GM12878 (cell line): ENCODE measurements around the gene SNRNP35. TPM values are rescaled to one million over a fixed set of nuclear protein-coding genes. Genes with fewer than 3 reads are reported as not detected.

Source experiments
- ATAC-seq: fragments of 200-7000 bp; cut with Tn5 transposase; 3 replicates; pipeline ENCODE4 v1.9.1; 2020; ENCODE audit warnings: mild to moderate bottlenecking, moderate library complexity
- BruUV-seq: library from RNA; stranded (reverse); fragments of 400-500 nt; replicated peaks from 2 replicates; lab custom pipeline; 2021; lab: Mats Ljungman, UMichigan
- CTCF ChIA-PET: fragments of 300-600 bp; sonication (Branson Sonifier 250); formaldehyde crosslinking; extraction: SDS; loops from one replicate; lab custom pipeline; 2021; ENCODE audit warnings: inconsistent platforms; lab: Yijun Ruan, JAX
- POLR2A ChIA-PET: fragments of 350-600 bp; formaldehyde crosslinking; extraction: SDS; loops from one replicate; lab custom pipeline; 2021; ENCODE audit warnings: inconsistent platforms; lab: Charles Lee
- RAD21 ChIA-PET: fragments of 300-600 bp; sonication (Branson Sonifier 250); formaldehyde crosslinking; loops from one replicate; lab custom pipeline; 2023; ENCODE audit warnings: antibody characterized with exemption; ENCODE audit not compliant: unreplicated experiment; lab: Charles Lee
- SMC1A ChIA-PET: fragments of 300-600 bp; sonication (Branson Sonifier 250); formaldehyde crosslinking; loops from one replicate; lab custom pipeline; 2023; ENCODE audit not compliant: unreplicated experiment, uncharacterized antibody; lab: Charles Lee
- DNase-seq: peaks from one replicate; pipeline ENCODE4 v3.0.0-alpha.2; 2011; ENCODE audit warnings: low read depth, low spot score
- FAIRE-seq: peaks from 3 replicates; lab custom pipeline; 2011; peaks lifted over from hg19 to GRCh38; lab: Jason Lieb, UNC
- H2AFZ ChIP-seq: 2 replicates; pipeline ENCODE4 v1.6.0; 2011; ENCODE audit warnings: low read depth, low read length, control low read depth; ENCODE audit not compliant: control insufficient read depth
- H3K27ac ChIP-seq: 2 replicates; pipeline ENCODE4 v1.5.1; 2011; ENCODE audit warnings: control low read depth; ENCODE audit not compliant: control insufficient read depth, insufficient read depth
- H3K27me3 ChIP-seq, 2 experiments: replicated peaks in 1 of 2; 2 replicates each; pipeline versions ENCODE4 v1.6.0 to v1.6.1; 2011; ENCODE audit warnings: low read length in 1 of 2; ENCODE audit not compliant: control insufficient read depth in 2 of 2, insufficient read depth in 2 of 2
- H3K36me3 ChIP-seq, 2 experiments: 2 replicates each; pipeline ENCODE4 v1.5.1; 2011; ENCODE audit warnings: low read length in 1 of 2; ENCODE audit not compliant: control insufficient read depth in 2 of 2, insufficient read depth in 2 of 2
- H3K4me1 ChIP-seq: 2 replicates; pipeline ENCODE4 v1.6.1; 2011; ENCODE audit warnings: mild to moderate bottlenecking, low read length, moderate library complexity, mixed read lengths; ENCODE audit not compliant: control insufficient read depth, insufficient read depth
- H3K4me2 ChIP-seq: 2 replicates; pipeline ENCODE4 v1.6.0; 2011; ENCODE audit warnings: control low read depth; ENCODE audit not compliant: control insufficient read depth, insufficient read depth
- H3K4me3 ChIP-seq: fragments of 200-600 bp; sonication (generic); 2 replicates; pipeline ENCODE4 v1.5.1; 2016
- H3K79me2 ChIP-seq: 2 replicates; pipeline ENCODE4 v1.6.0; 2011; ENCODE audit warnings: low read length; ENCODE audit not compliant: control insufficient read depth, insufficient read depth
- H3K9ac ChIP-seq: 2 replicates; pipeline ENCODE4 v1.8.0; 2011; ENCODE audit warnings: low read length, control low read depth, mixed read lengths; ENCODE audit not compliant: control insufficient read depth, insufficient read depth
- H3K9me3 ChIP-seq: replicated peaks from 3 replicates; pipeline ENCODE4 v1.5.1; 2011; ENCODE audit warnings: mild to moderate bottlenecking, low read length; ENCODE audit not compliant: control insufficient read depth, insufficient read depth
- H4K20me1 ChIP-seq: 2 replicates; pipeline ENCODE4 v1.6.0; 2011; ENCODE audit not compliant: control insufficient read depth, insufficient read depth
- CREM ChIP-seq: IDR thresholded peaks from 2 replicates; pipeline ENCODE4 v1.6.1; 2014; ENCODE audit warnings: antibody characterized with exemption, low read depth
- CTCF ChIP-seq, 3 experiments: IDR thresholded peaks in 2 of 3; conservative IDR thresholded peaks in 1 of 3; 2 replicates each; pipeline ENCODE4 v1.5.1; 2011; ENCODE audit warnings: low read depth in 3 of 3, low read length in 3 of 3, mild to moderate bottlenecking in 3 of 3, control low read depth in 2 of 3, moderate library complexity in 2 of 3, inconsistent platforms in 1 of 3, mixed read lengths in 1 of 3; ENCODE audit not compliant: control insufficient read depth in 2 of 3, insufficient read depth in 1 of 3; ENCODE audit errors: extremely low read depth in 1 of 3
- E2F4 ChIP-seq: IDR thresholded peaks from 2 replicates; pipeline ENCODE4 v1.6.1; 2012; ENCODE audit warnings: low read depth, low read length, improper control_type of control experiment
- GABPA ChIP-seq: IDR thresholded peaks from 2 replicates; pipeline ENCODE4 v1.6.1; 2014; ENCODE audit warnings: antibody characterized with exemption, low read depth, mild to moderate bottlenecking, inconsistent platforms
- NBN ChIP-seq: fragments of 450-650 bp; IDR thresholded peaks from 2 replicates; pipeline ENCODE4 v1.6.1; 2016
- RCOR1 ChIP-seq: conservative IDR thresholded peaks from 2 replicates; pipeline ENCODE4 v1.6.1; 2012; ENCODE audit warnings: low read depth, low read length, improper control_type of control experiment
- RUNX3 ChIP-seq: IDR thresholded peaks from 2 replicates; pipeline ENCODE4 v1.6.1; 2012; ENCODE audit warnings: low read length, inconsistent platforms
- SIN3A ChIP-seq: IDR thresholded peaks from 2 replicates; pipeline ENCODE4 v1.6.1; 2012; ENCODE audit warnings: low read depth, low read length, improper control_type of control experiment
- SMC3 ChIP-seq: IDR thresholded peaks from 2 replicates; pipeline ENCODE4 v1.6.1; 2011; ENCODE audit warnings: low read length, improper control_type of control experiment, borderline replicate concordance
- SREBF1 ChIP-seq: IDR thresholded peaks from 2 replicates; pipeline ENCODE4 v1.6.1; 2012; ENCODE audit warnings: mild to moderate bottlenecking, low read length
- TBL1XR1 ChIP-seq: IDR thresholded peaks from 2 replicates; pipeline ENCODE4 v1.6.1; 2012; ENCODE audit warnings: low read depth, low read length, improper control_type of control experiment
- TCF3 ChIP-seq: IDR thresholded peaks from 2 replicates; pipeline ENCODE4 v1.6.1; 2012; ENCODE audit warnings: low read depth, mild to moderate bottlenecking, low read length, borderline replicate concordance; ENCODE audit not compliant: insufficient read depth
- USF1 ChIP-seq: IDR thresholded peaks from 2 replicates; pipeline ENCODE4 v1.6.1; 2011; ENCODE audit warnings: borderline replicate concordance, low read depth, mild to moderate bottlenecking, moderate library complexity, mixed read lengths, low read length; ENCODE audit not compliant: insufficient read depth; ENCODE audit errors: extremely low read length
- YBX1 ChIP-seq: fragments of 450-650 bp; IDR thresholded peaks from 2 replicates; pipeline ENCODE4 v1.6.1; 2016; ENCODE audit warnings: antibody characterized with exemption
- WGBS: methylation state at CpG from one replicate; pipeline ENCODE4 v1.1.6; 2016; ENCODE audit warnings: low lambda C conversion rate; ENCODE audit not compliant: insufficient replicate concordance, insufficient coverage; ENCODE audit errors: missing lambda C conversion rate; 5-methylcytosine and 5-hydroxymethylcytosine counted together
- in situ Hi-C: fragments of 300-500 bp; cut with MboI; formaldehyde crosslinking; loops from 9 replicates; pipeline ENCODE4 v1.14.3; 2018; ENCODE audit warnings: mixed read lengths
- intact Hi-C: fragments of 100-400 bp; cut with micrococcal nuclease; formaldehyde crosslinking; loops from one replicate; pipeline ENCODE4 v1.14.2; 2022; ENCODE audit not compliant: unreplicated experiment
- polyA plus RNA-seq, 11 experiments: library from polyadenylated mRNA; depleted of rRNA in 4 of 11; unstranded in 6 of 11; stranded (reverse) in 5 of 11; fragments of >200 nt; fragmentation: Nextera tagmentation in 4 of 11; fragmentation: Illumina TruSeq in 1 of 11; extraction: Ambion mirVana in 4 of 11; extraction: Trizol in 1 of 11; gene quantifications; 1 replicate in 1 of 11; 2 replicates in 10 of 11; pipeline versions ENCODE4 v1.2.1 to v1.2.3, GENCODE V29; 2011 to 2016; ENCODE audit warnings: inconsistent platforms in 2 of 11, missing spikeins in 2 of 11, low read depth in 1 of 11
- total RNA-seq, 4 experiments: library from RNA; depleted of rRNA in 3 of 4; stranded (reverse); fragments of >200 nt in 3 of 4; fragmentation: Illumina TruSeq in 1 of 4; extraction: Trizol in 1 of 4; gene quantifications; 2 replicates each; pipeline versions ENCODE4 v1.2.1 to v1.2.3, GENCODE V29; 2013 to 2021
- TF ChIP-seq, protein P1 (sequence below): fragments of 450-650 bp; IDR thresholded peaks from 2 replicates; pipeline ENCODE4 v1.6.1; 2017; ENCODE audit warnings: low read depth, mild to moderate bottlenecking, moderate library complexity

The SNRNP35 gene
- total and polyA plus RNA-seq, 10 of the 15 experiments (the other 5 are each of a cell fraction or from before 2014, with no cell fraction given), result 21.6 to 49.6 (median 29.0) TPM

DNA sequence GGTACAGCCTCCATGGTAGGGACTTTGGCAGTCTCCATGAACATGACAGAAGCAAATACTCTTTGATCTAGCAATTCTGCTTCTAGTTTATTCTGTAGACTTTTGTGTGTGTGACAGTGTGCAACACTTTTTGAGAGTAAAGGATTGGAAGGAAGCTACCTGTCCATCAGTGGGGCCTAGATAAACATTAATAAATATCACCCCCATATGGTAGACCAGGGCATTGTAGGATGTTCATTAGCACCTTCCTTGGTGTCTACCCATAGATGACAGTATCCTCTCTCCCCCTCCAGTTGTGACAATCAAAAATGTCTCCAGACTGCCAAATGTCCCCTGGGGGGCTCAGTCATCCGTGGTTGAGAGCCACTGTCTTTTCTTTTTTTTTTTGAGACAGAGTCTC, 10.8 kb downstream of the SNRNP35 start (continued):
- 0 out of 2 replicates have a peak, but pooled peaks have one; percentile 25 for TF ChIP-seq NBN
- no peak for TF ChIP-seq USF1
- TF ChIP-seq TCF3, result no peak
- no peak for TF ChIP-seq YBX1
- TF ChIP-seq SREBF1, result no peak
- no peak for TF ChIP-seq SIN3A

DNA sequence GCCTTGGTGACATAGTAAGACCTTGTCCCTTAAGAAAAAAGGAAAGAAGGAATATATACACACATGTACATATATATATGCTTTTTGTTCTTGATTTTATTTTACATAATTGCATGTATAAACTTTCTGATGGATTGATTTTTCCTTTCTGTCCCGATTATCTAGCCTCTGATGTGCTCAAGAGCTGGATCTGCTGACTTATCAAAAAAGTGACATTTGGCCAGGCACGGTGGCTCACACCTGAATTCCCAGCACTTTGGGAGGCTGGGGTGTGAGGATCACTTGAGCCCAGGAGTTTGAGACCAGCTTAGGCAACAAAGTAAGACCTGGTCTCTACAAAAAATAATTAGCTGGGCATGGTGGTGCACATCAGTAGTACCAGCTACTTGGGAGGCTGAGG, 12.0 kb downstream of the SNRNP35 start:
- FAIRE-seq (no peak), DNase-seq (no peak), ATAC-seq (no peak)
- Histone ChIP-seq H2AFZ (no peak overlapping the region), H3K9me3 (no peaks in the 10 kb centered on the region), H4K20me1 (no peaks in the 10 kb centered on the region), H3K4me2 (no peak overlapping the region), H3K36me3 (no peaks in the 10 kb centered on the region; a peak in 2 of 4 replicates), H3K4me3 (no peak overlapping the region), H3K9ac (no peak overlapping the region), H3K27ac (no peak overlapping the region), H3K4me1 (no peaks in the 10 kb centered on the region), H3K27me3 (no peaks in the 10 kb centered on the region), H3K79me2 (peaks cover 7% of the 10 kb centered on the region)
- SMC1A ChIA-PET, result interaction anchor here (0.8 to 1.3 kb wide), 4 partner anchors 34 to 107 kb away, joined by 3 to 4 read pairs (median 3); partner anchors contain the start of gene RILPL2
- intact Hi-C loops (loop anchor here (2.0 kb wide), 1 partner anchor 199 kb away; the partner anchor contains the start of gene CDK2AP1), in situ Hi-C loops (no loop called here)
- 93% methylated on average over 2 of the region's 2 CpGs for WGBS
- POLR2A ChIA-PET, result interaction anchor here (1.0 kb wide), 1 partner anchor 10 kb away, joined by 9 read pairs; no protein-coding TSS in a partner anchor
- BruUV-seq, result no TSS peak
- RAD21 ChIA-PET, result no interaction called here
- CTCF ChIA-PET, result interaction anchor here (0.6 to 2.4 kb wide), 5 partner anchors 34 to 285 kb away, joined by 3 to 8 read pairs (median 4); partner anchors contain the start of genes KMT5A and RILPL2
- TF ChIP-seq RCOR1, result no peak
- no peak for TF ChIP-seq E2F4
- TF ChIP-seq RUNX3, result no peak
- TF ChIP-seq SMC3, result no peak
- no peak for TF ChIP-seq CTCF (IDR thresholded peaks at IDR 0.05 in 2 of 3, conservative IDR thresholded peaks at IDR 0.05 in 1 of 3; ENCODE audit: control insufficient read depth in 2 of 3, extremely low read depth in 1 of 3, insufficient read depth in 1 of 3, low read depth in 3 of 3, low read length in 3 of 3)
- TF ChIP-seq, protein P1, sequence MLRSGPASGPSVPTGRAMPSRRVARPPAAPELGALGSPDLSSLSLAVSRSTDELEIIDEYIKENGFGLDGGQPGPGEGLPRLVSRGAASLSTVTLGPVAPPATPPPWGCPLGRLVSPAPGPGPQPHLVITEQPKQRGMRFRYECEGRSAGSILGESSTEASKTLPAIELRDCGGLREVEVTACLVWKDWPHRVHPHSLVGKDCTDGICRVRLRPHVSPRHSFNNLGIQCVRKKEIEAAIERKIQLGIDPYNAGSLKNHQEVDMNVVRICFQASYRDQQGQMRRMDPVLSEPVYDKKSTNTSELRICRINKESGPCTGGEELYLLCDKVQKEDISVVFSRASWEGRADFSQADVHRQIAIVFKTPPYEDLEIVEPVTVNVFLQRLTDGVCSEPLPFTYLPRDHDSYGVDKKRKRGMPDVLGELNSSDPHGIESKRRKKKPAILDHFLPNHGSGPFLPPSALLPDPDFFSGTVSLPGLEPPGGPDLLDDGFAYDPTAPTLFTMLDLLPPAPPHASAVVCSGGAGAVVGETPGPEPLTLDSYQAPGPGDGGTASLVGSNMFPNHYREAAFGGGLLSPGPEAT, result no peak
- TF ChIP-seq GABPA, result no peak
- no peak for TF ChIP-seq CREM
- no peak for TF ChIP-seq TBL1XR1
